HG02623 (cell line): Measurements from ENCODE around the gene LTF.
"Not testable (repeated sequence)": the region's sequence is repeated elsewhere in the genome, so short reads cannot be mapped to it uniquely, and the experiment has no call there.

Experiments
- ATAC-seq: cut with Tn5 transposase; IDR thresholded peaks from one replicate; pipeline ENCODE4 v1.9.1; 2021; ENCODE audit warnings: moderate library complexity; ENCODE audit not compliant: unreplicated experiment

Gene LTF

DNA sequence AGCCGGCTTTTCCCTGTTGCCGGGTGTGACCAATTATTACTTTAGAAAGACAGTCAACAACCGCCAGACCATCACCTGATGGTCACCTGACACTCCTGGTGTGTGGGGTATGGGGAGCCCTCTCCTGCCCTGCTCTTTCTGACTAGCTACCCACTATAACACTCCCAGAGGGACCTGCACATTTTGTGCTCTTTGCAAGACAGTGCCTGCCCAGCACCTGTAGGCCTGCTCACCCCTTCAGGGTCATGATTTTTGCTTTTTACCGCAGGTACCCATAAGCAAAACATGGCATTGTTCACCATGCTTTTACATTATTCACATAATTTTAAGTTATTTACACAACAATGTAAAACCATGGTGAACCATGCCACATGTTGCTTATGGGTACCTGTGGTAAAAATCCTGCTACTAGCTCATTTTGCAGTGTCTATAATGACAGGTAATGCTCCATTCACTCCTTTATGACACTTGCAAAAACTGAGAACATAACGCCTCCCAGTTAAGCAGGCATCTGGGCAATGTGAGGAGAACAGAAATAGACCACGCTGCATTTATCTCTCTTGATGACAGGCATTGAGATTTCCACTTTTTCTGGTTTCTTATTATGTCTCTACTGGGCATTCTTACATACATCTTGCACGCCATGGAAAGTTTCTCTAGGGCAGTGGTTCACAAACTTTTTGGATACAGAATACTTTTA lies 47.7 kb downstream of the LTF start:
- no peak for ATAC-seq

- ATAC-seq = no peak
Observed at GRCh38 chr3:46416125-46416810, 48.4 kb downstream of the LTF start.

- ATAC-seq = no peak
Observed at GRCh38 chr3:46414739-46415138, 50.0 kb downstream of the LTF start.

- no peak for ATAC-seq
Observed at GRCh38 chr3:46413951-46414350, 50.8 kb downstream of the LTF start.

GRCh38 chr3:46412786-46413298 lies 51.9 kb downstream of the LTF start:
- ATAC-seq = no peak

- ATAC-seq = no peak
Observed at GRCh38 chr3:46411271-46411670, 53.4 kb downstream of the LTF start.

DNA sequence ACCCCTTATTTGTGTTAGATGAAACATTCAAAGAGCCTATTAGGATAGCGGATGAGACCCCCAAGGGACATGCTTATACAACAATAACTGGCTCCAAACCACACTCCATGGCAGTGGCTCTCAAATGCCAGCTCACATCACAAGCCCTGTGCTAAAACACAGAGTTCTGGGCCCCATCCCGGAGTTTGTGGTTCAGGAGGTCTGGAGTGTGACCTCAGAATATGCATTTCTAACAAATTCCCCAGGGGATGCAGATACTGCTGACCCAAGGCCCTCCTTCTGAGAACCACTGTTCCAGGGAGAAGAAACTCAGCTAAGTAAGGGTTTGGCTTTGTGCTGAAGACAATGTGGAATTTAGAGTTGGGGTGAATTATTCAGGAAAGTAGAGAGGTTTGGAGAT lies 54.0 kb downstream of the LTF start:
- ATAC-seq = no peak

DNA sequence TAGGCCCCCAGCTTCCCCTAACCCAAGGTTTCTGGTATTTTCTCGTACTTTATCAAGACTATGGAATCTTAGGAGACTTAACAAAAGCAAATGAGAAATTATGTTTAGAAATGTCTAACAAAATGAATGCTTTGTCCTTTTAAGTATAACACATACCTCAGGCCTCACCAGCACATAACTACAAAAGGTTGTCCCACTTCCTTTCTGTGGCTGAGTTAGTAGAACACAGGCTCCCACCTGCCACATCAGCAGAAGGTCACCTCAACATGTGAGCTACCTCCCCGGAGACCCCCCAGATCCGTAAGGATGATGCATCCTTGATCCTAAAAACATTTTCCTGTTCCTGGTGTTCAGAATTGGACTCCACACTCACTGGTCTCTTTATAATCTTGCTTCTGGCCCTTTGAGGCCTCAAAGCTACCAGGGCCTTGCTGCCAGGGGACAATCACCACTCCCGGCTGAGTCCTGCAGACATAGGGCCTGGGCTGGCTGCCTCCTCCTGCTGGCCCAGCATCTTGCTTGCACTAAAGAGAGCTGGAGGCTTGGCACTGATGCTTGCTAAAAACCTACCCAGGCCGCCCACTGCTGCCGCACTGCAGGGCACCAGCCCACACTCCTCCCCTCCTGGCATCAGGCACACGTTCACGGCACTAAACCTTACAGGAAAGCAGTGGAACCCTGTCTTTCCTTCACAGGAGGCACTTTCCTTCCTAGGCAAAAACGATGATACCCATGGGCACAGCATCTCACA lies 54.8 kb downstream of the LTF start:
- no peak for ATAC-seq

GRCh38 chr3:46408853-46409252 lies 55.9 kb downstream of the LTF start:
- ATAC-seq = no peak

DNA sequence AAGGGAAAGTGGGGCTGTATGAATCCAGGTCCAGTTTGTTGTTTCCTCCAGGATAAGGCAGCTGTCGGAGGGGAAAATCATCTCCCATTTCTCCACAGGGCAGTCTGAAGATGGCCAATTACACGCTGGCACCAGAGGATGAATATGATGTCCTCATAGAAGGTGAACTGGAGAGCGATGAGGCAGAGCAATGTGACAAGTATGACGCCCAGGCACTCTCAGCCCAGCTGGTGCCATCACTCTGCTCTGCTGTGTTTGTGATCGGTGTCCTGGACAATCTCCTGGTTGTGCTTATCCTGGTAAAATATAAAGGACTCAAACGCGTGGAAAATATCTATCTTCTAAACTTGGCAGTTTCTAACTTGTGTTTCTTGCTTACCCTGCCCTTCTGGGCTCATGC lies 56.7 kb downstream of the LTF start:
- no peak for ATAC-seq

GRCh38 chr3:46406788-46407611 lies 57.7 kb downstream of the LTF start, which contains the start of the genes CCR5AS and CCRL2:
CCR5AS (minus strand) TSS chr3:46407066.
CCRL2 (plus strand) TSS chr3:46407259; CDS start chr3:46408080, 821 bp downstream.
- ATAC-seq = no peak

DNA sequence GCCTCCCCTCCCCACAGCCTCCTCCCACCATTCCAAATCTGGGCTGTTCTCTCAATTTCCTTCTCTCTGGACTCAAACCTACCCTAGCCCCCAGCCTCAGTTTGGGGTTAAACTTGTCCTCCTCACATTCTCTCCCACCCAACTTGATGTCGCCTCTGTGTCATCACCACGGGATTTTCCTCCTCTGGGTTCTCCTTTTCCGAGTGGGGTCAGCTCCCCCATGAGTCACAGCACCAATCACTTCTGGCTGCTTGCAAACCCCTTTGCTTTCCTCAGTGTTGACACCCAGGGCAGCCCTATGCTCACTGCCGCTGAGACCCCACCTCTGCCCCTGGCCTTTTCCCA lies 58.3 kb downstream of the LTF start:
- ATAC-seq = no peak

GRCh38 chr3:46405301-46406019 lies 59.2 kb downstream of the LTF start:
- ATAC-seq = no peak

GRCh38 chr3:46402902-46403301 lies 61.8 kb downstream of the LTF start:
- ATAC-seq = not testable (repeated sequence)

GRCh38 chr3:46401579-46401978 lies 63.1 kb downstream of the LTF start:
- no peak for ATAC-seq

GRCh38 chr3:46400846-46401245 lies 63.9 kb downstream of the LTF start:
- no peak for ATAC-seq

- ATAC-seq = no peak
Observed at GRCh38 chr3:46400000-46400734, 64.5 kb downstream of the LTF start.

- no peak for ATAC-seq
Observed at GRCh38 chr3:46399557-46399956, 65.1 kb downstream of the LTF start.

GRCh38 chr3:46399098-46399497 lies 65.6 kb downstream of the LTF start:
- ATAC-seq = no peak
